A549 (cell line): ENCODE results near the gene SPRR2E. TPM values are rescaled to one million over a fixed set of nuclear protein-coding genes. Genes with fewer than 3 reads are reported as not detected.
"Not testable (repeated sequence)": the region's sequence is repeated elsewhere in the genome, so short reads cannot be mapped to it uniquely, and the experiment has no call there.

Experiments used
- ATAC-seq, 2 experiments: fragments of 200-7000 bp in 1 of 2; fragments of >200 bp in 1 of 2; cut with Nextera tagmentation in 1 of 2; cut with Tn5 transposase in 1 of 2; 3 replicates each; pipeline versions ENCODE4 v1.8.0 to v1.9.1; 2018 to 2020; ENCODE audit warnings: mild to moderate bottlenecking in 1 of 2, moderate library complexity in 1 of 2
- CTCF ChIA-PET: fragments of 300-600 bp; sonication (Branson Sonifier 250); formaldehyde crosslinking; extraction: SDS; loops from one replicate; lab custom pipeline; 2021; ENCODE audit warnings: antibody characterized with exemption, inconsistent platforms; lab: Yijun Ruan, JAX
- POLR2A ChIA-PET: fragments of 350-600 bp; formaldehyde crosslinking; extraction: SDS; loops from one replicate; lab custom pipeline; 2021; ENCODE audit warnings: antibody characterized with exemption, inconsistent platforms; lab: Yijun Ruan, JAX
- DNase-seq, 2 experiments: peaks; one replicate each; pipeline versions ENCODE4 v3.0.0 to v3.0.0-alpha.2; 2011 to 2016; ENCODE audit warnings: low read depth in 1 of 2, low spot score in 1 of 2
- FAIRE-seq: peaks from 2 replicates; lab custom pipeline; 2011; peaks lifted over from hg19 to GRCh38; lab: Jason Lieb, UNC
- H3K27ac ChIP-seq, 2 experiments: fragments of >200 bp; sonication (Bioruptor Twin); formaldehyde crosslinking; 3 replicates each; pipeline ENCODE4 v1.5.1; 2016 to 2017
- H3K4me1 ChIP-seq: fragments of >200 bp; sonication (Bioruptor Twin); formaldehyde crosslinking; 3 replicates; pipeline ENCODE4 v1.6.1; 2016
- H3K4me2 ChIP-seq: fragments of >200 bp; sonication (Bioruptor Twin); formaldehyde crosslinking; 3 replicates; pipeline ENCODE4 v1.6.1; 2016
- H3K4me3 ChIP-seq: fragments of >200 bp; sonication (Bioruptor Twin); formaldehyde crosslinking; 3 replicates; pipeline ENCODE4 v1.5.1; 2016
- H3K9me3 ChIP-seq: fragments of >200 bp; sonication (Bioruptor Twin); formaldehyde crosslinking; 3 replicates; pipeline ENCODE4 v1.6.1; 2016
- EHMT2 ChIP-seq: fragments of 200-600 bp; sonication (generic); IDR thresholded peaks from 2 replicates; pipeline ENCODE4 v1.6.1; 2016; ENCODE audit warnings: antibody characterized with exemption, low read depth, mild to moderate bottlenecking, moderate library complexity
- EP300 ChIP-seq, 2 experiments: fragments of >200 bp; sonication (Bioruptor Twin); formaldehyde crosslinking; IDR thresholded peaks; 2 replicates in 1 of 2; 3 replicates in 1 of 2; pipeline ENCODE4 v1.6.1; 2016 to 2017
- FOXS1 ChIP-seq: fragments of 250-450 bp; sonication (Bioruptor Pico); IDR thresholded peaks from 2 replicates; pipeline ENCODE4 v1.5.0; 2020; ENCODE audit warnings: mild to moderate bottlenecking, moderate library complexity
- HEYL ChIP-seq: fragments of 250-450 bp; sonication (Bioruptor Pico); IDR thresholded peaks from 2 replicates; pipeline ENCODE4 v1.8.0; 2021; ENCODE audit warnings: mild to moderate bottlenecking, moderate library complexity
- JUN ChIP-seq, 2 experiments: fragments of >200 bp; sonication (Bioruptor Twin); formaldehyde crosslinking; IDR thresholded peaks; 2 replicates in 1 of 2; 3 replicates in 1 of 2; pipeline ENCODE4 v1.6.1; 2016 to 2017
- MAFK ChIP-seq: fragments of 450-650 bp; IDR thresholded peaks from 2 replicates; pipeline ENCODE4 v1.6.1; 2014; ENCODE audit not compliant: partially characterized antibody
- NPAS2 ChIP-seq: fragments of 250-450 bp; sonication (Bioruptor Pico); IDR thresholded peaks from 2 replicates; pipeline ENCODE4 v1.8.0; 2022; ENCODE audit warnings: mild to moderate bottlenecking, moderate library complexity, borderline replicate concordance
- PHF8 ChIP-seq: fragments of 200-600 bp; sonication (generic); IDR thresholded peaks from 2 replicates; pipeline ENCODE4 v1.6.1; 2016; ENCODE audit warnings: low read depth, mild to moderate bottlenecking, antibody characterized with exemption, moderate library complexity, borderline replicate concordance
- RCOR1 ChIP-seq: fragments of 150-350 bp; IDR thresholded peaks from 2 replicates; pipeline ENCODE4 v1.6.1; 2014; ENCODE audit warnings: antibody characterized with exemption, low read length, low read depth
- RNF2 ChIP-seq: fragments of 200-600 bp; sonication (generic); IDR thresholded peaks from 2 replicates; pipeline ENCODE4 v1.6.1; 2016; ENCODE audit warnings: low read depth, mild to moderate bottlenecking, antibody characterized with exemption, moderate library complexity, borderline replicate concordance
- WGBS: methylation state at CpG from one replicate; pipeline ENCODE4 v1.1.6; 2017; ENCODE audit errors: missing lambda C conversion rate; 5-methylcytosine and 5-hydroxymethylcytosine counted together
- polyA plus RNA-seq, 4 experiments: library from polyadenylated mRNA; depleted of rRNA in 3 of 4; stranded (reverse); fragments of >200 nt; fragmentation: RNase III in 1 of 4; extraction: RNeasy Plus Mini Kit Qiagen cat#74134 plus additional on column Dnase treatment in 1 of 4; gene quantifications; 2 replicates in 3 of 4; 3 replicates in 1 of 4; pipeline ENCODE4 v1.2.3, GENCODE V29; 2011 to 2017
- TF ChIP-seq, protein P1 (sequence below): fragments of >200 bp; sonication (Bioruptor Twin); formaldehyde crosslinking; IDR thresholded peaks from 2 replicates; pipeline ENCODE4 v1.6.1; 2016
- TF ChIP-seq, protein P2 (sequence below): fragments of >200 bp; sonication (Bioruptor Twin); formaldehyde crosslinking; IDR thresholded peaks from 3 replicates; pipeline ENCODE4 v1.6.1; 2016
- TF ChIP-seq, protein P3 (sequence below): fragments of 200-600 bp; sonication (generic); IDR thresholded peaks from 2 replicates; pipeline ENCODE4 v1.6.1; 2016; ENCODE audit warnings: antibody characterized with exemption, mild to moderate bottlenecking, moderate library complexity
- TF ChIP-seq, protein P4 (sequence below): IDR thresholded peaks from 2 replicates; pipeline ENCODE4 v1.6.1; 2012

SPRR2E gene
- polyA plus RNA-seq, 2 of the 4 experiments (the other 2 are of a cell fraction) = not detected

DNA sequence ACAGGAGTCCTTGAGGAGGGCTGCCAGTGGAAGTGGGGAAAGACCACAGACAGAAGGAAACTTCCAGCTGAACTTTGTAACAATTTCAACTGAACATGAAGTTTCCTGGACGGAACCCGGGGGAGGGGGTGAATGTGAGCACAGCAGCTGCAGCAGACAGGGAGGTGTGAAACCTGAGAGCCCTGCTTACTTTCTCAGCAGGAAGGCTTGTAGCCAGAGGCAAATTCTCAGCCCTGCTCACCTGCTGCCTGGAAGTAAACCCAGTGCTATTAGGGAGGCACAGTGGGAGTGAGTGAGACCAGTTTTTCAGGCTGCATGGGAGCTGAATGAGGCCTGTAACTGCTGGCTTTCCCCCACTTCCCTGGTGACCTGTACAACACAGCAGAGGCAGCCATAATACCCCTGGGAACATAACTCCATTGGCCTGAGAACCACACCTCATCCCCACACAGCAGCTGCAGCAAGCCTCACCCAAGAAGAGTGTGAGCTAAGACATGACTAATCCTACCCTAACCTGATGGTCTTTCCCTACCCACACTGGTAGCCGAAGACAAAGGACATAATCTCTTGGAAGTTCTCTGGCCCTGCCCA lies 28.6 kb upstream of the SPRR2E start:
- POLR2A ChIA-PET = no interaction called here
- TF ChIP-seq, protein P1, sequence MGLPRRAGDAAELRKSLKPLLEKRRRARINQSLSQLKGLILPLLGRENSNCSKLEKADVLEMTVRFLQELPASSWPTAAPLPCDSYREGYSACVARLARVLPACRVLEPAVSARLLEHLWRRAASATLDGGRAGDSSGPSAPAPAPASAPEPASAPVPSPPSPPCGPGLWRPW = no peak
- TF ChIP-seq RNF2 (no peak), JUN (IDR thresholded peaks at IDR 0.05) (no peak), PHF8 (no peak)
- Histone ChIP-seq H3K4me1 (no peaks in the 10 kb centered on the region), H3K4me2 (no peak overlapping the region), H3K9me3 (no peaks in the 10 kb centered on the region), H3K27ac (no peak overlapping the region), H3K4me3 (no peak overlapping the region)
- peak in 1 of 2 experiments; percentile 2 for DNase-seq
- ATAC-seq = peak in 1 of 2 experiments; percentile 47; a peak in 1 of 6 replicates
- 12% methylated on average over 3 of the region's 3 CpGs for WGBS
- CTCF ChIA-PET = no interaction called here
- FAIRE-seq = no peak

DNA sequence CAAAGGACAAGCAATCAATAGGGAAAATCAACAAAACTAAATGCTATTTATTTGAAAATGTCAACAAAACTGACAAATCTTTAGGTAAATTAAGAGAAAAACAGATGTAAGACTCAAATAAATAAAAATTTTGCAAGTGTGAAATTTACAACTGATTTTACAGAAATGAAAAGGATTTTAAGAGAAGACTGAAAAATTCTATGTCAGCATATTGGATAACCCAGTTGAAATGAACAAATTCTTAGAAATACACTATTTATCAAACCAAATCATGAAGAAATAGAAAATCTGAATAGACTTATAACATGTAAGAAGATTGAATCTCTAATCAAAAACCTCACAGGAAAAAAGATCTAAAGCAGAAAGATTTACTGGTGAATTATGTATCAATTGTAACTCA lies 26.6 kb upstream of the SPRR2E start:
- no peak for DNase-seq
- H3K4me1 ChIP-seq = no peaks in the 10 kb centered on the region
- TF ChIP-seq, protein P2, sequence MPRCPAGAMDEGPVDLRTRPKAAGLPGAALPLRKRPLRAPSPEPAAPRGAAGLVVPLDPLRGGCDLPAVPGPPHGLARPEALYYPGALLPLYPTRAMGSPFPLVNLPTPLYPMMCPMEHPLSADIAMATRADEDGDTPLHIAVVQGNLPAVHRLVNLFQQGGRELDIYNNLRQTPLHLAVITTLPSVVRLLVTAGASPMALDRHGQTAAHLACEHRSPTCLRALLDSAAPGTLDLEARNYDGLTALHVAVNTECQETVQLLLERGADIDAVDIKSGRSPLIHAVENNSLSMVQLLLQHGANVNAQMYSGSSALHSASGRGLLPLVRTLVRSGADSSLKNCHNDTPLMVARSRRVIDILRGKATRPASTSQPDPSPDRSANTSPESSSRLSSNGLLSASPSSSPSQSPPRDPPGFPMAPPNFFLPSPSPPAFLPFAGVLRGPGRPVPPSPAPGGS = no peak
- TF ChIP-seq MAFK = peak; percentile 62
- no peak for FAIRE-seq
- H3K4me2 ChIP-seq = no peak overlapping the region
- no peak overlapping the region for H3K27ac ChIP-seq
- no peak overlapping the region for H3K4me3 ChIP-seq
- no peaks in the 10 kb centered on the region for H3K9me3 ChIP-seq
- no peak for ATAC-seq
- POLR2A ChIA-PET = no interaction called here
- CTCF ChIA-PET = no interaction called here

DNA sequence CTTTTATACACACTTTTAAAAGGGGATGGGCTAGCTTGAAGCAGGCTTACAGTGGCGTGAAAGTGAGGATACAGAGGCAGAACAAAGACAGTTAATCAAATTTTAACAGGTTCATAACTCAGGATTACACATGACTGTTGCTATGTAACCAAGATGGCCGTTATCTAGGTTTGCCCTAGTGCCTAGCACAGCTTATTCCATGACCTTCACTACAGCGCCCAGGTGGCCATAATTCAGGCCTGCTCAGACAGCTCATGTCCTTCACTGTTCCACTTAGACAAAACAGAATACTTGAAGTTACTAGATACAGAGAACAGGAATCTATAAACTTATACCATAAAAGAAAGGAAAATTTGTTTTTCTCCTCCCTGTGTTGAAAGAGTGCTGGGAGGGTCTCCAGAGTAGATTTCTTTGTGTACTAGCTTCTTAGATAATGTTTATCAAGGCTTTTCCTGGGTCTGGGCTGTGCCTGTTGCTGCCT lies 25.2 kb upstream of the SPRR2E start:
- no peak overlapping the region for H3K27ac ChIP-seq
- H3K4me1 ChIP-seq = no peaks in the 10 kb centered on the region
- no peak for FAIRE-seq
- no peaks in the 10 kb centered on the region for H3K9me3 ChIP-seq
- WGBS = 2% methylated on average over 3 of the region's 3 CpGs
- CTCF ChIA-PET = no interaction called here
- DNase-seq = no peak
- no peak overlapping the region for H3K4me3 ChIP-seq
- POLR2A ChIA-PET = no interaction called here
- no peak for TF ChIP-seq NPAS2 (CRISPR knock-in tag)
- TF ChIP-seq EP300 (IDR thresholded peaks at IDR 0.05) = no peak
- TF ChIP-seq, protein P3, sequence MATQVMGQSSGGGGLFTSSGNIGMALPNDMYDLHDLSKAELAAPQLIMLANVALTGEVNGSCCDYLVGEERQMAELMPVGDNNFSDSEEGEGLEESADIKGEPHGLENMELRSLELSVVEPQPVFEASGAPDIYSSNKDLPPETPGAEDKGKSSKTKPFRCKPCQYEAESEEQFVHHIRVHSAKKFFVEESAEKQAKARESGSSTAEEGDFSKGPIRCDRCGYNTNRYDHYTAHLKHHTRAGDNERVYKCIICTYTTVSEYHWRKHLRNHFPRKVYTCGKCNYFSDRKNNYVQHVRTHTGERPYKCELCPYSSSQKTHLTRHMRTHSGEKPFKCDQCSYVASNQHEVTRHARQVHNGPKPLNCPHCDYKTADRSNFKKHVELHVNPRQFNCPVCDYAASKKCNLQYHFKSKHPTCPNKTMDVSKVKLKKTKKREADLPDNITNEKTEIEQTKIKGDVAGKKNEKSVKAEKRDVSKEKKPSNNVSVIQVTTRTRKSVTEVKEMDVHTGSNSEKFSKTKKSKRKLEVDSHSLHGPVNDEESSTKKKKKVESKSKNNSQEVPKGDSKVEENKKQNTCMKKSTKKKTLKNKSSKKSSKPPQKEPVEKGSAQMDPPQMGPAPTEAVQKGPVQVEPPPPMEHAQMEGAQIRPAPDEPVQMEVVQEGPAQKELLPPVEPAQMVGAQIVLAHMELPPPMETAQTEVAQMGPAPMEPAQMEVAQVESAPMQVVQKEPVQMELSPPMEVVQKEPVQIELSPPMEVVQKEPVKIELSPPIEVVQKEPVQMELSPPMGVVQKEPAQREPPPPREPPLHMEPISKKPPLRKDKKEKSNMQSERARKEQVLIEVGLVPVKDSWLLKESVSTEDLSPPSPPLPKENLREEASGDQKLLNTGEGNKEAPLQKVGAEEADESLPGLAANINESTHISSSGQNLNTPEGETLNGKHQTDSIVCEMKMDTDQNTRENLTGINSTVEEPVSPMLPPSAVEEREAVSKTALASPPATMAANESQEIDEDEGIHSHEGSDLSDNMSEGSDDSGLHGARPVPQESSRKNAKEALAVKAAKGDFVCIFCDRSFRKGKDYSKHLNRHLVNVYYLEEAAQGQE = no peak
- no peak for TF ChIP-seq RCOR1
- TF ChIP-seq, protein P4, sequence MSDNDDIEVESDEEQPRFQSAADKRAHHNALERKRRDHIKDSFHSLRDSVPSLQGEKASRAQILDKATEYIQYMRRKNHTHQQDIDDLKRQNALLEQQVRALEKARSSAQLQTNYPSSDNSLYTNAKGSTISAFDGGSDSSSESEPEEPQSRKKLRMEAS = no peak
- no peak for TF ChIP-seq FOXS1 (CRISPR knock-in tag)
- TF ChIP-seq EHMT2 = no peak
- no peak for TF ChIP-seq HEYL (CRISPR knock-in tag)
- TF ChIP-seq, protein P1 = no peak
- no peak overlapping the region for H3K4me2 ChIP-seq
- ATAC-seq = no peak

DNA sequence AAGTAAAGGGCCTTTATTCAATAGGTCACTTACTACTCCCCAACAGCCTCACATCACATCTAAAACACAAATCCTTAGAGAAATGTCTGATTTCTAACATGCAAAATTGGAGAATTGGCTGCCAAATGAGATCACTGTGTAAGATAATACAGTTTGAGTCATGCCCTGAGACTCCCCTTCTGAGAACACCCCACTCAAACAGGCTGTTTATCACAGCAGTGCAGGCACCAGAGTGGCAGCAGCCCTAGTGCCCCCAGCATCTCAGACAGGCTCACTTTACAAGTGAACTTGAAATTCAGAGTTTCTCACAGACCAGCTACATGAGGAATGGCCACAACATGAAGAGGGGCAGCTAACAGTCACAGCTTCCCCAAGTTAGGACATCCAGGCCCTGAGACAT lies 20.9 kb upstream of the SPRR2E start:
- H3K4me1 ChIP-seq, H3K4me3 ChIP-seq, H3K9me3 ChIP-seq, FAIRE-seq, H3K4me2 ChIP-seq, DNase-seq, ATAC-seq, CTCF ChIA-PET, POLR2A ChIA-PET, H3K27ac ChIP-seq: not testable (repeated sequence)
